Fibroblast of peridontal ligament (primary cell): Measurements from ENCODE around the gene GLIS1.

Experiments
- DNase-seq: peaks from one replicate; pipeline ENCODE4 v3.0.0-alpha.2; 2010; ENCODE audit errors: extremely low read depth

Gene GLIS1

GRCh38 chr1:53550201-53550741 is 188.7 kb downstream of the GLIS1 start:
- no peak for DNase-seq

GRCh38 chr1:53549781-53550180 is 189.2 kb downstream of the GLIS1 start:
- DNase-seq, result no peak

GRCh38 chr1:53549287-53549686 is 189.7 kb downstream of the GLIS1 start:
- no peak for DNase-seq

- DNase-seq, result no peak
Measured at GRCh38 chr1:53548031-53548491, 190.9 kb downstream of the GLIS1 start.

- DNase-seq, result no peak
Measured at GRCh38 chr1:53547231-53547790, 191.7 kb downstream of the GLIS1 start.

- no peak for DNase-seq
Measured at GRCh38 chr1:53546409-53547155, 192.4 kb downstream of the GLIS1 start.

- DNase-seq, result no peak
Measured at GRCh38 chr1:53545663-53546408, 193.1 kb downstream of the GLIS1 start.

- no peak for DNase-seq
Measured at GRCh38 chr1:53544728-53545515, 194.0 kb downstream of the GLIS1 start.

- DNase-seq, result no peak
Measured at GRCh38 chr1:53543778-53544695, 194.9 kb downstream of the GLIS1 start.

GRCh38 chr1:53543130-53543777 is 195.7 kb downstream of the GLIS1 start:
- DNase-seq, result no peak

- DNase-seq, result no peak
Measured at GRCh38 chr1:53542551-53542950, 196.4 kb downstream of the GLIS1 start.

GRCh38 chr1:53541761-53542550 is 197.0 kb downstream of the GLIS1 start:
- peak; percentile 81 for DNase-seq

GRCh38 chr1:53541263-53541625 is 197.7 kb downstream of the GLIS1 start:
- DNase-seq, result no peak

GRCh38 chr1:53540604-53541262 is 198.2 kb downstream of the GLIS1 start:
- DNase-seq, result no peak

GRCh38 chr1:53539711-53540603 is 199.0 kb downstream of the GLIS1 start:
- DNase-seq, result no peak

GRCh38 chr1:53539226-53539625 is 199.7 kb downstream of the GLIS1 start:
- DNase-seq, result no peak

GRCh38 chr1:53536606-53537005 is 202.4 kb downstream of the GLIS1 start:
- no peak for DNase-seq

- DNase-seq, result no peak
Measured at GRCh38 chr1:53535846-53536245, 203.1 kb downstream of the GLIS1 start.
